GM11168 (cell line): ENCODE measurements around the gene MPIG6B.

Source experiments
- in situ Hi-C: fragments of 300-500 bp; cut with MboI; formaldehyde crosslinking; loops from one replicate; pipeline ENCODE4 v1.12.0; 2022; ENCODE audit warnings: low sequenced_read_pairs; ENCODE audit not compliant: unreplicated experiment

The MPIG6B gene

DNA sequence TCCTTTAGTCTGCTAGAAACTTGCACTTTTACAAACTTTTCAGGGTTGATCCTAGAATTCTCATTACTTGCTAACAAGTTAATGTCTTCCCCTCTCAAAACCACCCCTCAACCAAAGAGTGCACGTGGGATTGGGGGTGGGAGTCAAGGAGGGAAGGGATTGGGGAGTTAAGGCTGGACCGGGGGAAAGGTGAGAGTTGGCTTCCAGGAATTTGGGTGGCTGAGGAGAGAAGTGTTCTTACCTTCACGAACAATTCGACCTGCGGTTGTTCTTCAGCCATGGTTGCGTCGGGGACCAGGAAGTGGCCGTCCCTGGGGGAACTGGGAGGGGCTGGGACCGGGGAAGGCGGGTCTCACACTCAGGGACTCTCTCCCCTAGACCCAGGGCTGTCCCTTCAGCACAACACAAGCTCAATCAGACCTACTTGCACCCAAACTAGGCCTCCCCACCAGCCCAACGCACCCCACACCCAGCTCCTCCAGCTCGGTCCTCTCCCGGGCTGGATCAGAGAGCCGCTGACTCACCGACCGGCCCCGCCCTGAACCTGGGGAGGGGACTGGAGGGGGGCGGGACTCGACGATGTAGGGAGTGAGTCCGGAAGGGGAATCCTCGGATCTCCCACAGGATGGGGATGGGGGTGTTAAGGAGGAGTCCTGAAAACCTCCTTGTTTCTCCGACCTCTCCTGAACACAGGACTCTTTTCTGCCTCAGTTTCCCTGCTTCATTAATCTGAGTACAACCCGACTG is 13.0 kb downstream of the MPIG6B start, which contains the start of gene CLIC1:
CLIC1 (minus strand) TSS at position 510 of the 747 bp plus-strand sequence; CDS start at position 280, 230 bp downstream.
- in situ Hi-C loops: loop anchor here (10.0 kb wide), 1 partner anchor 99 kb away; no protein-coding TSS in a partner anchor

DNA sequence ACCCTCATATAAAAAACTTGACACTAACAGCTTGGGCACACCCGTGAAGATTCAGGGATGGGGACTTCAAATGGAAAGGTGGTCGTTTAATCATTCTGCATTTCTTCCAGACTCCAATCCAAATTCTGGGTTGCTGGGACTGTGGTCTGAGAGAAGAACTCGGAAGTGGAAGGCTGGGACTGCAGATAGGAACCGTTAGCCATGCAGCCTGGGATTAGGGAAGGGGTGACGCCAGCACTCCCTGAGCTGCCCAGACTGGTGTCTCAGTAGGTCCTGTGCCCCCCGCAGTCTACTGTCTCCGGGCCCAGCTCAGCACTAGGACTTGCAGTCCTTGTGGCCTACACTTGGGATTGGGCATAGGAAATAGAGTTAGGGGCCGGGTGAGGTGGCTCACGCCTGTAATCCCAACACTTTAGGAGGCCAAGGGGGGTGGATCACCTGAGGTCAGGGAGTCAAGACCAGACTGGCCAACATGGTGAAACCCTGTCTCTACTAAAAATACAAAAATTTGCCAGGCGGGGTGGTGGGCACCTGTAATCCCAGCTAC is 13.7 kb downstream of the MPIG6B start:
- in situ Hi-C loops: loop anchor here (10.0 kb wide), 1 partner anchor 98 kb away; no protein-coding TSS in a partner anchor

DNA sequence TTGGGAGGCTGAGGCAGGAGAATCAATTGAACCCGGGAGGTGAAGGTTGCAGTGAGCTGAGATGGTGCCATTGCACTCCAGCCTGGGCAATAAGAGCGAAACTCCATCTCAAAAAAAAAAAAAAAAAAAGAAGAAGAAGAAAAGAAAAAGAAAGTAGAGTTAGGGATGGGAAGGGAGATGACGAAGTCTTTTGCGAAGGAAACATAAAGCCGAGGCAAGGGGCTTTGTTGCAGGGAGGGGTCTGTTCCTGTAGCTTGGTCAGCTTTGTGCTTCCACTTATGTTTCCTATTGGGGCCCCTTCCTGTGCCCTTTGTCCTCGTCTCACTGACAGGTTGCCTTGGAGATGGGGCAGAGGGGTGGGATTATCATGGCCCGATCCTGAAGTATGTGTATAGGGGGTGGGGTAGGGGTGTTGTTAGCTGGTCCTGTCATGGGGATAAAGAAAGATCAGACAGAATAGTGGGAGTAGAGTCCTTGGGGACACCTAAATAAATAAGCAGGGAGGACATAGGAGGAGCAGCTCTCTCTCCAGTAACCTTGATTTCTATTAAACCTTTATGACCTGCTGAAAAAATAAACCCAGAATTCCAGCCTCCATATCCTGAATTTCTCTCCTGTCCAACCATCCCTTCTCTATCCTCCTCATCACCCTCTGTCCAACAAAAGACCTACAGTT is 14.3 kb downstream of the MPIG6B start:
- in situ Hi-C loops: loop anchor here (10.0 kb wide), 1 partner anchor 97 kb away; no protein-coding TSS in a partner anchor

DNA sequence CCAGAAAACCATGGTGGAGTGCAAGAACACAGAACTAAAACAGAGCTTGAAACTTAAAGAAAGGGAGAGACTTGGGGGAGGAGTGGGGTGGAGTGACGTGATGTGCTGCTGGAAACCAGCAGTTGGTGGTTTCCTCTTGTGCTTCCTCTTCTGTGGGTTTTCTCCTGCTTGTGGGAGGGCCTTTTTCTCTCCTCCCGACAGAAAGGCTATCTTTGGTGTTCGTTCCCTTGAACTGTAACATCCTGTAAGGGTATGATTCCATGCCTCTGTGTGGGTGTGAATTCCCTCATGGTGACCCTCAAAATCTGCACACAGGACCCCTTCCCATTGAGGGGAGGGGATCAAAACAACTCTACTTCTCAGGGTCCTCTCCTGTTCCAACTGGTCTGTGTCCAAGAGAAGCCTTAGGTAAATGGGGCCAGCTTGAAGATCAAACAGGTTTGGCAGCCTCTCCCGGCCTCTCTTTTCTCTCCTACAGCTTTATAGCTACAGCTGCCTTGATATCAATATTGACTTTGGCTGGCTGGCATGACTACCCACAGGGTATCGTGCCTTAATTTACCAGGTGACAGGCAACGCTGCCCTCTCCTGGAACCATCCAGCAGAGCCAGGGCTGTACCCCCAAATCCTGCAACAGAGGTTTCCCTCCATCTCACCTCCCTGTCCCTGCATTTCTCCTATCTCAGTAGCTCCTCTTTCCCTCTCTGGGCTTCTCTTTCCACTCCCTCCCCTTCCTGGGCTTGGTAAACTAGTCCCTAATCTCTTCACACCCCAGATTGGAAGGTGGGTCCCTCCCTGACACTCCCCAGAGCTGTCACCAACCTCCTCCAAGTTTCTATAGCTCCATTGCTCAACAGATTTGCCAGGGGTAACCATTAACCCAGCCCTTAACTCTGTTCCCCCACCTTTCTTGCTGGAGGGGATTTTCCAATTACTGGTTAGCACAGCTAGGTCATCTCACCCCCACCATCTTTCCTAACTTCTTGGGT is 15.1 kb downstream of the MPIG6B start:
- in situ Hi-C loops: loop anchor here (10.0 kb wide), 1 partner anchor 97 kb away; no protein-coding TSS in a partner anchor

DNA sequence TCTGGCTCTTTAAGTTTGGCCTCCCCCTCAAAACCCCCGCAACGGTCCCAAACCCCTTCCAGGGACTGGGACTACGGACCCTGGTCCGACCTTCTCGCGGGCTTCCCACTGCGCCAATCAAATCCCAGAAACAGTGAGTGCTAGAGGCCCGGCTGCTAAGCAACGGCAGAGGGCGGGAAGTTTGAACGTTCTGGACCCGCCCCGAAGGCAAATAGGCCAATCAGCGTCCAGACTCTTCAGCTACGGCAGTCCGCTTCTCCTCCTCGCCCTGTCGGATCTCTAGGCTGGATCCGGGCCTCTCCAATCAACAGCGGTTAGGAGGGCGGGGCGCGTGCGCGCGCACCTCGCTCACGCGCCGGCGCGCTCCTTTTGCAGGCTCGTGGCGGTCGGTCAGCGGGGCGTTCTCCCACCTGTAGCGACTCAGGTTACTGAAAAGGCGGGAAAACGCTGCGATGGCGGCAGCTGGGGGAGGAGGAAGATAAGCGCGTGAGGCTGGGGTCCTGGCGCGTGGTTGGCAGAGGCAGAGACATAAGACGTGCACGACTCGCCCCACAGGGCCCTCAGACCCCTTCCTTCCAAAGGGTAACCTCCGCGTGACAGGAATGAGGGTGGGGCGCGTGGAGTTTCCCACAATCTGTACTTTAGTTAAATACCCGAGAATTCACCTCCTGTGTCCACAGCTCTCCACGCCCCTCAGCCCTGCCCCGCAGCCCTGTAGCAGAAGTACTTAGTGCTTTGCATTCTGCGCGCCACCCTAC is 16.6 kb downstream of the MPIG6B start, which contains the start of gene MSH5:
MSH5 (plus strand) TSS at position 367 of the 758 bp plus-strand sequence. CDS start 462 bp downstream, outside the sequence.
- in situ Hi-C loops: loop anchor here (10.0 kb wide), 1 partner anchor 95 kb away; no protein-coding TSS in a partner anchor

DNA sequence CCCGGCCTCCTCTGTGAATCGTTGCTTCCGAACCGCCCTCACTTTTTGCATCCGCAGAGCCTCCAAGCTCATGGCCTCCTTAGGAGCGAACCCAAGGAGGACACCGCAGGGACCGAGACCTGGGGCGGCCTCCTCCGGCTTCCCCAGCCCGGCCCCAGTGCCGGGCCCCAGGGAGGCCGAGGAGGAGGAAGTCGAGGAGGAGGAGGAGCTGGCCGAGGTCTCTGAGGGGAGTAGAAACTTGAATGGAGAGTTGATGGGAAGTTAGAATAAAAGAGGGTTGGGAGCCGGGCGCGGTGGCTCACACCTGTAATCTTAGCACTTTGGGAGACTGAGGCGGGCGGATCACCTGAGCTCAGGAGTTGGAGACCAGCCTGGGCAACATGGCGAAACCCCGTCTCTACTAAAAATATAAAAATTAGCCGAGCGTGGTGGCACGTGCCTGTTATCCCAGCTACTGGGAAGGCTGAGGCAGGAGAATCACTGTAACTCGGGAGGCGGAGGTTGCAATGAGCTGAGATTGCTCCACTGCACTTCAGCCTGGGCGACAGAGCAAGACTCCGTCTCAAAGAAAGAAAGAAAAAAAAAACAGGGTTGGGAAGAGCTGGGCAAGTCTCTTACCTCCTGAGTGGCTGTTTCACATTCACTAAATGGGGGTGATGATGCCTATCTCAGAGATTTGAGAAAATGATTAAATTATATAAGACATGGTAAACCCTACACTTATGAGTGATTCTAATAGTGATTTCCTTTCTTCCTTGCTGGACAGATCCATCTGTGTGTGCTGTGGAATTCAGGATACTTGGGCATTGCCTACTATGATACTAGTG is 17.4 kb downstream of the MPIG6B start:
- in situ Hi-C loops: no loop called here

DNA sequence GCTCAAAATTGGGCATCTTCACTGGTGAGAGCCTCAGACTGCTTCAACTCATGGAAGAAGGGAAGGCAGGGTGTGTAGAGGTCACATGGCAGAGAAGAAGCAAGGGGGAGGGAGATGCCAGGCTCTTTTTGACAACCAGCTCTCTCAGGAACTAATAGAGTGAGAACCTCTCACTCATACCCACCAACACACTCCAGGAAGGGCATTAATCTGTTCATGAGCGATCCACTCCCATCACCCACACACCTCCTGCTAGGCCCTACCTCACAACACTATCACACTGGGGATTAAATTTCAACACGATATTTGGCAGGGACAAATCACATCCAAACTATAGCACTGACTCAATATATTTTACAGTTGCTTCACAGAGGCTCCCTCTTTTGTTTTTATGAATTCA is 18.6 kb downstream of the MPIG6B start:
- in situ Hi-C loops: no loop called here

DNA sequence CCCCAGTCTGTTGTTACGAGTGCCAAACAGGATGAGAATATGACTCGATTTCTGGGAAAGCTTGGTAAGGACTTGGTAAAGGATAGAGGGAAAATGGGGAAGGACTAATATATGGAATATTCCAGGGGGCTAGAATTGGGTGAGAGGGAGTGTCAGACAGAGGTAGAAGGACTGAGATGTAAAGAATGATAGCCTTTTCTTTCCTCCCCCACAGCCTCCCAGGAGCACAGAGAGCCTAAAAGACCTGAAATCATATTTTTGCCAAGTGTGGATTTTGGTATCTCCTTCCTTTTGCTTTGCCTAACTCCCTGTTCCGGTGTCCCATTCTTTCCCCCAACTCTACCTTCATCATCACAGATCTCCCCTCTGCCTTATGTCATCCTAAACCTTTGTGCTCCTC is 19.7 kb downstream of the MPIG6B start:
- in situ Hi-C loops: no loop called here

DNA sequence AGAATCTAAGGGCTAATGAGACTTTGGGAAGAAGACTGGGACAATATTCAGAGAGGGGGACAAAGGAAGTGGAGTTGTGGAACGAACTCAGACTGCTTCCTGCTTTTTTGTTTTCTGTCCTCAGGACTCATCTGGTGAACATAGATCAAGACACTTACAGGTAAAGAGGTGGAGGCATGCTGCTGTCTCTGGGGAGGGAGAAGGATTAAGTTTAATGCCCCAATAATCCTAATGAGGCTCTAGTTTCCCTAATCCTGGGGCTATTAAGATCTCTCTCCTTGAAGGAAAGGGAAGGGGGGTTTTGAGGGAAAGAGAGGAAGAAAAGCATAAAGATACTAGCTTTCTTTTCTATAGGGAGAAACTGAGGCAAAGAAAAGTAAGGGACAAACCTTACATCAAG is 21.2 kb downstream of the MPIG6B start:
- in situ Hi-C loops: no loop called here

DNA sequence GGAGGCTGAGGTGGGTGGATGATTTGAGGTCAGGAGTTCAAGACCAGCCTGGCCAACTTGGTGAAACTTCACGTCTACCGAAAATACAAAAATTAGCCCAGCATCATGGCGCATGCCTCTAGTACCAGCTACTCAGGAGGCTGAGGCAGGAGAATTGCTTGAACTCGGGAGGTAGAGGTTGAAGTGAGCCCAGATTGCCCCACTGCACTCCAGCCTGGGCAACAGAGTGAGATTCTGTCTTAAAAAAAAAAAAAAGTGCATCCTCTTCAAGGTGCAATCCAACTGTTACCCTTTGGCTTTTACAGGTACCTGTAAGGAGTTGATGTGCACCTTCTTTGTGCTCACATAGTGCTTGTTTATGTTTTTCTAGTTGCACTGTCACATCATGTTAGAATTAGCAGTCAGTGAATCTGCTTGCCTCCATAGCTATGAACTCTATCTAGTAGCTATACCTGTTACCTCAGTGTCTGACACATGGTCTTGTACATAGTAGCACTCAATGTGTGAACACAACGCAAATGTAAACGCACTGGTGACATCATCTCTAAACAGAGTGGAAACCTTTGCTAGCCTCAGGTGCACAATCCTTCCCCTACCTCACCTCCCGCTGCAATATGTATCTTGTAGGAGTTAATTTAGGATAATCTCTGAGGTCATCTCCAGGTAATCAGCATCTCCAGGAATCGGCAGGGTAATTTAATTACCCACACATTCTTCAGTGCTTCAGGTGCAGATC is 26.3 kb downstream of the MPIG6B start:
- in situ Hi-C loops: no loop called here

DNA sequence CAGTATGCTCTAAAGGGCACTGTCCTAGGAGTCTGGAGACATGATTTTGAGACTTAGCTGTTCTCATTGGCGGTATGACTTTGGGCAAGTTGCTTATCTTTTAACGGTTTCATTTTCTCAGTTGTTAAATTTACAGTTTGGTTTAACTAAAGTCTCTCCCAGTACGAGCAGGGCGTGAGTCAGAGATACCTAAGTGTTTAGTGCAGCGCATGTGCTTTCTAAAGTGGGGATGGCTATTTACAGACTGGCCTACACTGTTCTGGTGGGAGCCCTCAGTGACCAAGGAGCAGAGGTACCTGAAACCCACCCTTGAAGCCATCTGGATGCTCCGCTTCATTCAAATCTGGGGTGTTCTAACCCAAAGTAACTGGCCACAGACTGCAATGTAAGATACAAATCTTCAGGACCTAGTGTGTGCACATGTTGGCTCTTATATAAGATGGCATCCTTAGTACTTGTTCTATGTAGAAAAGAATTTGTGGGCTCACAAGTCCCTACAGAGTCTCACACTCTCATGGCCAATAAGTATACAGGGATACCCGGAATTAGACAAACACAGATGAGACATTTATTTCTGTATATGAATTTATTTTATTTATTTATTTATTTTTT is 27.3 kb downstream of the MPIG6B start:
- in situ Hi-C loops: no loop called here

DNA sequence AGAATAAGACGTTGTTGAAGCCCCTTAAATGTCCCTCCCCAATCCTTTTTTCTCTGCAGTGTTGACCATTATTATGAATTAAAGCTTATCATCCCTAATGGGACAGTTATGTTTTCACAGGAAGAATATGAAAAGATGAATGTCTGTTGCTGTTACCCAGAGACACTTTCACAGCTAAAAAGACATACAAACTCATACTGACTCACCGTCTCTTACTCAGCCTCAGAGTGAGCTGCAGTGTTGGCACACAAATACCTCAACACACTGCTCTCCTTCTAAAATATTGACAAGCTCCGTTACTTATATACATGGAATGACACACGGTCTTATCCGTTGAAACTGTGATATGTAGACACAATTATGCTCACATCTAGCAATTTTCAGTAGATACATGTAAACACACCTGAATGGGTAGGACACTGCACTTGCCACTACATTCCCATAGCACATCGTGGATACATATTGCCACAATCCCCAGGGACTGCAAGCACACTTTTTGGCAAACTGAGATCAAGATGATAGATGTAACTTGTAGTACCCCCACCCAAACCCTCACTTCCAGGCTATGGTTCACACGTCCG is 29.7 kb downstream of the MPIG6B start:
- in situ Hi-C loops: no loop called here

DNA sequence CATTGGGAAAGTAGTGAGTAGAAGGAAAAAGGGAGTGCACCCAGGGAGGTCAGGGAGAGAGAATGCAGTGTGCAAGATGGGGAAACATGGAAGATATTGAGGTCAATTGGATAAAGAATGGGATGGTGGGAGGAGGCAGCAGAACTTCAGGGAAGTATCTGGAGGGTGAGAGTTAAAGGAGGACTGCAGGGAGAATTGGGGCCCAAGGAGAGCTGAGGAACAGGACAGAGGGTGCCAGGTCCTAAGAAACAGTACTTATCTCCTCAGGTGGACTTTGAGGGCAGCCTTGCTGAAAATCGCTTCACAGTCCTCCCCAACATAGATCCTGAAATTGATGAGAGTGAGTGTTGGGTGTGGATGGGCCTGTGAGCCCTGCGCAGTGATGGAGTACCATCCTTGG is 35.1 kb downstream of the MPIG6B start:
- in situ Hi-C loops: no loop called here

DNA sequence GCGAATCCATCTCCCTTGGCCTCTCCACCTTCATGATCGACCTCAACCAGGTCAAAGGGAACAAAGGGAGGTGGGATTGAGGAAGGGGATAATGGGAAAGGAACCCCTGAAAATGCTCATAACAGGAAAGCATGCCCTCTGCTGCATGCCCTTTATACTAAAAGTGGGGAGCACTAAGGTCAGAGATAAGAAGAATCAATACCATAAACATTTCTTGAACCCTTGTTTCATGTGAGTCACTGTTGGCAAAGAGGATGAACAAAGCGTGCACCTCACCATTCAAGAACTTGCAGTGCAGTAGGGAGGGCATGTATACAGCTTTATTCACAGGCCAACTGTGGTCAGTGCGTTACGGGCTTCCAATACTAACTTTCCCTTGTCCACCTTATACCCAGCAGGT is 37.6 kb downstream of the MPIG6B start:
- in situ Hi-C loops: loop anchor here (10.0 kb wide), 1 partner anchor 76 kb away; the partner anchor contains the start of gene LY6G5C

DNA sequence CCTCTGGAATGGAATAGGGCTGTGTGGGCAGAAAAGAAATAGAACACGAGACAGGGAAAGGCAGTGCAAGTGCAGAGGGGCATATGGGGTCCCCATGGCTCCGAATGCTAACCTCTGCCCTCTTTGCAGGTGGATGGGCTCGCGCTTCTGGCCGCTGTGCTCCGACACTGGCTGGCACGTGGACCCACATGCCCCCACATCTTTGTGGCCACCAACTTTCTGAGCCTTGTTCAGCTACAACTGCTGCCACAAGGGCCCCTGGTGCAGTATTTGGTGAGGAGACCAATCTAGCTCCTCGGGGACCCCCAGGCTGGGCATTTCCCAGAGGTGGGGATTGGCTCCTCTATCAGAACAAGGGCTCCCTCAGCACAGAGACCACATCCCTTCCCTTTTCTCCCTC is 38.2 kb downstream of the MPIG6B start:
- in situ Hi-C loops: loop anchor here (10.0 kb wide), 1 partner anchor 77 kb away; the partner anchor contains the start of gene LY6G5C

DNA sequence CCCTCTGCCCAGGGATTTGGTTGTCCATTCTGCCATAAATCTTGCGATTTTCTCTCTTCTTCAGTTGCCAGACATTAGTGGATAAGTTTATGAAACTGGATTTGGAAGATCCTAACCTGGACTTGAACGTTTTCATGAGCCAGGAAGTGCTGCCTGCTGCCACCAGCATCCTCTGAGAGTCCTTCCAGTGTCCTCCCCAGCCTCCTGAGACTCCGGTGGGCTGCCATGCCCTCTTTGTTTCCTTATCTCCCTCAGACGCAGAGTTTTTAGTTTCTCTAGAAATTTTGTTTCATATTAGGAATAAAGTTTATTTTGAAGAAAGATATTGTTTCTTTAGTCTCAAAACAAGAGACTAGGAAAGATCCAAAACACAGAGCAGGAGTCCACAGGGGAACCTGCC is 39.2 kb downstream of the MPIG6B start, which contains the start of gene SAPCD1:
SAPCD1 (plus strand) TSS at position 301 of the 400 bp plus-strand sequence. CDS start 399 bp downstream, outside the sequence.
- in situ Hi-C loops: loop anchor here (10.0 kb wide), 1 partner anchor 78 kb away; the partner anchor contains the start of gene LY6G5C
